Measurements from ENCODE around the gene SYTL3. TPM values are rescaled to one million over a fixed set of nuclear protein-coding genes. Genes with fewer than 3 reads are reported as not detected.
"Not testable (repeated sequence)": the region's sequence is repeated elsewhere in the genome, so short reads cannot be mapped to it uniquely, and the experiment has no call there.

Gene SYTL3
- total RNA-seq, 1 experiment from 2014 or later: 0.65 TPM

- Mint-ChIP-seq H3K4me1 (ENCODE audit: insufficient read depth, unreplicated experiment) (peaks cover 11% of the 10 kb centered on the region), H3K27ac (ENCODE audit: low read depth, unreplicated experiment) (no peak overlapping the region), H3K4me3 (ENCODE audit: unreplicated experiment) (no peak overlapping the region), H3K36me3 (ENCODE audit: insufficient read depth, unreplicated experiment) (no peaks in the 10 kb centered on the region), H3K9me3 (ENCODE audit: unreplicated experiment) (no peaks in the 10 kb centered on the region), H3K27me3 (ENCODE audit: insufficient read depth, unreplicated experiment) (no peaks in the 10 kb centered on the region)
- intact Hi-C loops (cut with micrococcal nuclease): no loop called here
- CTCF ChIA-PET: interaction anchor here (1.0 kb wide), 1 partner anchor 36 kb away, joined by 5 read pairs; no protein-coding TSS in a partner anchor
- no TSS peak for BruUV-seq (replicated peaks)
- TF ChIP-seq CTCF (IDR thresholded peaks at IDR 0.05; ENCODE audit: unreplicated experiment): no peak
- DNase-seq (ENCODE audit: unreplicated experiment): no peak
- POLR2A ChIA-PET: no interaction called here
These were observed 6.0 kb downstream of the SYTL3 start for GRCh38 chr6:158655569-158656450.

- H3K4me3 Mint-ChIP-seq (ENCODE audit: unreplicated experiment): not testable (repeated sequence)
- peaks cover 11% of the 10 kb centered on the region for H3K4me1 Mint-ChIP-seq (ENCODE audit: insufficient read depth, unreplicated experiment)
These were observed 7.1 kb downstream of the SYTL3 start for GRCh38 chr6:158656986-158657385.

GRCh38 chr6:158660333-158660754 is 10.5 kb downstream of the SYTL3 start:
- H3K27ac Mint-ChIP-seq (ENCODE audit: low read depth, unreplicated experiment): no peak overlapping the region
- no peaks in the 10 kb centered on the region for H3K36me3 Mint-ChIP-seq (ENCODE audit: insufficient read depth, unreplicated experiment)
- no peaks in the 10 kb centered on the region for H3K9me3 Mint-ChIP-seq (ENCODE audit: unreplicated experiment)
- H3K4me3 Mint-ChIP-seq (ENCODE audit: unreplicated experiment): no peak overlapping the region
- ChIA-PET CTCF (interaction anchor here (0.7 to 4.7 kb wide), 11 partner anchors 10 to 446 kb away, joined by 3 to 38 read pairs (median 6); partner anchors contain the start of gene DYNLT1), POLR2A (interaction anchor here (0.5 to 0.8 kb wide), 3 partner anchors 31 to 353 kb away, joined by 3 to 4 read pairs (median 3); no protein-coding TSS in a partner anchor)
- H3K4me1 Mint-ChIP-seq (ENCODE audit: insufficient read depth, unreplicated experiment): peaks cover 2% of the 10 kb centered on the region
- peak; percentile 35 for TF ChIP-seq CTCF (IDR thresholded peaks at IDR 0.05; ENCODE audit: unreplicated experiment)
- intact Hi-C loops (cut with micrococcal nuclease): loop anchor here (1.0 kb wide), 1 partner anchor 31 kb away; no protein-coding TSS in a partner anchor
- H3K27me3 Mint-ChIP-seq (ENCODE audit: insufficient read depth, unreplicated experiment): no peaks in the 10 kb centered on the region
- BruUV-seq (replicated peaks): no TSS peak
- DNase-seq (ENCODE audit: unreplicated experiment): peak; percentile 47

More at GRCh38 chr6:158656986-158657385, 7.1 kb downstream of the SYTL3 start:
- H3K36me3 Mint-ChIP-seq (ENCODE audit: insufficient read depth, unreplicated experiment); DNase-seq (ENCODE audit: unreplicated experiment); BruUV-seq (replicated peaks); CTCF ChIA-PET; H3K27ac Mint-ChIP-seq (ENCODE audit: low read depth, unreplicated experiment); intact Hi-C loops (cut with micrococcal nuclease); POLR2A ChIA-PET; H3K9me3 Mint-ChIP-seq (ENCODE audit: unreplicated experiment); H3K27me3 Mint-ChIP-seq (ENCODE audit: insufficient read depth, unreplicated experiment): not testable (repeated sequence)

- Mint-ChIP-seq H3K36me3 (ENCODE audit: insufficient read depth, unreplicated experiment) (no peaks in the 10 kb centered on the region), H3K4me3 (ENCODE audit: unreplicated experiment) (no peak overlapping the region), H3K4me1 (ENCODE audit: insufficient read depth, unreplicated experiment) (no peaks in the 10 kb centered on the region), H3K9me3 (ENCODE audit: unreplicated experiment) (no peaks in the 10 kb centered on the region), H3K27me3 (ENCODE audit: insufficient read depth, unreplicated experiment) (no peaks in the 10 kb centered on the region), H3K27ac (ENCODE audit: low read depth, unreplicated experiment) (no peak overlapping the region)
- intact Hi-C loops (cut with micrococcal nuclease): no loop called here
- POLR2A ChIA-PET: interaction anchor here (0.8 to 1.5 kb wide), 3 partner anchors 16 to 19 kb away, joined by 4 read pairs; no protein-coding TSS in a partner anchor
- no peak for DNase-seq (ENCODE audit: unreplicated experiment)
- CTCF ChIA-PET: interaction anchor here (0.7 to 4.7 kb wide), 3 partner anchors 11 to 447 kb away, joined by 5 to 38 read pairs (median 13); partner anchors contain the start of gene SYTL3
- no TSS peak for BruUV-seq (replicated peaks)
- no peak for TF ChIP-seq CTCF (IDR thresholded peaks at IDR 0.05; ENCODE audit: unreplicated experiment)
These were observed 11.4 kb downstream of the SYTL3 start for GRCh38 chr6:158661156-158661685.

Data from MCF 10A (cell line).